ENCODE results near the gene CHCHD5.

CHCHD5 gene

GRCh38 chr2:112591413-112591812 lies 7.0 kb downstream of the CHCHD5 start:
- TF ChIP-seq, protein P1, sequence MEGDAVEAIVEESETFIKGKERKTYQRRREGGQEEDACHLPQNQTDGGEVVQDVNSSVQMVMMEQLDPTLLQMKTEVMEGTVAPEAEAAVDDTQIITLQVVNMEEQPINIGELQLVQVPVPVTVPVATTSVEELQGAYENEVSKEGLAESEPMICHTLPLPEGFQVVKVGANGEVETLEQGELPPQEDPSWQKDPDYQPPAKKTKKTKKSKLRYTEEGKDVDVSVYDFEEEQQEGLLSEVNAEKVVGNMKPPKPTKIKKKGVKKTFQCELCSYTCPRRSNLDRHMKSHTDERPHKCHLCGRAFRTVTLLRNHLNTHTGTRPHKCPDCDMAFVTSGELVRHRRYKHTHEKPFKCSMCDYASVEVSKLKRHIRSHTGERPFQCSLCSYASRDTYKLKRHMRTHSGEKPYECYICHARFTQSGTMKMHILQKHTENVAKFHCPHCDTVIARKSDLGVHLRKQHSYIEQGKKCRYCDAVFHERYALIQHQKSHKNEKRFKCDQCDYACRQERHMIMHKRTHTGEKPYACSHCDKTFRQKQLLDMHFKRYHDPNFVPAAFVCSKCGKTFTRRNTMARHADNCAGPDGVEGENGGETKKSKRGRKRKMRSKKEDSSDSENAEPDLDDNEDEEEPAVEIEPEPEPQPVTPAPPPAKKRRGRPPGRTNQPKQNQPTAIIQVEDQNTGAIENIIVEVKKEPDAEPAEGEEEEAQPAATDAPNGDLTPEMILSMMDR (conservative IDR thresholded peaks at IDR 0.05; ENCODE audit: low read depth, low read length): no peak
- H2AFZ ChIP-seq (ENCODE audit: low read depth): no peak overlapping the region
- no peak overlapping the region for H3K4me2 ChIP-seq
- H3K27me3 ChIP-seq (ENCODE audit: insufficient read depth, low read depth): no peaks in the 10 kb centered on the region
- H3K9ac ChIP-seq: no peak overlapping the region
- no peaks in the 10 kb centered on the region for H4K20me1 ChIP-seq (ENCODE audit: insufficient read depth)
- H3K27ac ChIP-seq: no peak overlapping the region
- H3K4me1 ChIP-seq (ENCODE audit: low read depth, poor library complexity, severe bottlenecking): no peaks in the 10 kb centered on the region
- no peaks in the 10 kb centered on the region for H3K79me2 ChIP-seq (ENCODE audit: insufficient read depth, low read depth)
- H3K4me3 ChIP-seq (IDR thresholded peaks at IDR 0.05; ENCODE audit: insufficient read depth, low read depth, low read length): no peak overlapping the region
- H3K36me3 ChIP-seq (ENCODE audit: insufficient read depth): no peaks in the 10 kb centered on the region

DNA sequence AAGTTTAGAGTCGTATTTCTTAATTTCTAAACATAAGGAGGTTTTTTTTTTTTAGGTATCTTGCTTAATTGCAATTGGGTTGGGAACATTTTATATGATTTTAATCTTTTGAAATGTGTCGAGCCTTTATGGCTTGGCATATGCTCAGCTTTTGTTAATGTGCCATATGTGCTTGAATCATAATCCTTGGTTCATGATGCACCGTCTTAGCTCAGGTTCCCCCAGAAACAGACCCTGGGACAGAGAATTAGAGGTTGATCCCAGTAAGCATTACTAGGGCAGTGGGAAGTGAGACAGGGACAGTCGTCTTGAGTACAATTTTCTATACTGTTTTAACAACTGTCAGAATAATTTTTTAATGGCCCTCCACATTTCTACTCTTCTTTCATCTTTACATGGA lies 9.3 kb downstream of the CHCHD5 start:
- no peaks in the 10 kb centered on the region for H4K20me1 ChIP-seq (ENCODE audit: insufficient read depth)
- no peaks in the 10 kb centered on the region for H3K4me1 ChIP-seq (ENCODE audit: low read depth, poor library complexity, severe bottlenecking)
- no peaks in the 10 kb centered on the region for H3K36me3 ChIP-seq (ENCODE audit: insufficient read depth)
- no peak overlapping the region for H3K9ac ChIP-seq
- no peaks in the 10 kb centered on the region for H3K27me3 ChIP-seq (ENCODE audit: insufficient read depth, low read depth)
- H3K27ac ChIP-seq: no peak overlapping the region
- no peak overlapping the region for H3K4me2 ChIP-seq
- no peak overlapping the region for H3K4me3 ChIP-seq (IDR thresholded peaks at IDR 0.05; ENCODE audit: insufficient read depth, low read depth, low read length)
- H3K79me2 ChIP-seq (ENCODE audit: insufficient read depth, low read depth): no peaks in the 10 kb centered on the region
- no peak overlapping the region for H2AFZ ChIP-seq (ENCODE audit: low read depth)
- TF ChIP-seq, protein P1 (conservative IDR thresholded peaks at IDR 0.05; ENCODE audit: low read depth, low read length): no peak

DNA sequence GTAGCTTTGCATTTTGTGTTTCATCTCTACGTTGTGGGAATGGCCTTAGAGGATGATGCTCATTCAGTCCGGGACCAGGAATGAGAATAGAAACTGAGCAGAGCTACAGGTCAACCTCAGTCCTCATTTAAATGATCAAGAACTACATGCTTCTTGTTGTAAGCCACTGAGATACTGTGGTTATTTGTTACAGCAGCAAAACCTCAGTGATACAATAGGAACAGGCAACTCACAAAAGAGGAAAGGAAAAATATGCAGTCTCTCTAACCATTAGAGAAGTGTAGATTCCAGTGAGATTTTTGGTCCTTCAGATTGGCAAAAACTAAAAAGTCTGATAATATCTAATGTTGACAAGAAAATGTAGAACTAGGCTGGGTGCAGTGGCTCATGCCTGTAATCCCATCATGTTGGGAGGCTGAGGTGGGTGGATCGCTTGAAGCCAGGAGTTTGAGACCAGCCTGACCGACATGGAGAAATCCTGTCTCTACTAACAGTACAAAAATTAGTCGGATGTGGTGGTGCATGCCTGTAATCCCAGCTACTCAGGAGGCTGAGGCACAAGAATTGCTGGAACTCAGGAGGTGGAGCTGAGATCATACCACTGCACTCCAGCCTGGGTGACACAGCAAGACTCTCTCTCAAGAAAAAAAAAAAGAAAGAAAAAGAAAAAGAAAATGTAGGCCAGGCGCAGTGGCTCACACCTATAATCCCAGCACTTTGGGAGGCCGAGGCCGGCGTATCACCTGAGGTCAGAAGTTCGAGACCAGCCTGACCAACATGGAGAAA lies 13.3 kb downstream of the CHCHD5 start:
- Histone ChIP-seq H3K36me3 (ENCODE audit: insufficient read depth) (no peaks in the 10 kb centered on the region), H3K9ac (no peak overlapping the region), H2AFZ (ENCODE audit: low read depth) (no peak overlapping the region), H3K4me3 (IDR thresholded peaks at IDR 0.05; ENCODE audit: insufficient read depth, low read depth, low read length) (no peak overlapping the region), H3K4me1 (ENCODE audit: low read depth, poor library complexity, severe bottlenecking) (peaks cover 4% of the 10 kb centered on the region), H3K4me2 (no peak overlapping the region), H4K20me1 (ENCODE audit: insufficient read depth) (no peaks in the 10 kb centered on the region), H3K27me3 (ENCODE audit: insufficient read depth, low read depth) (no peaks in the 10 kb centered on the region), H3K27ac (no peak overlapping the region), H3K79me2 (ENCODE audit: insufficient read depth, low read depth) (no peaks in the 10 kb centered on the region)
- TF ChIP-seq, protein P1 (conservative IDR thresholded peaks at IDR 0.05; ENCODE audit: low read depth, low read length): no peak

- no peaks in the 10 kb centered on the region for H4K20me1 ChIP-seq (ENCODE audit: insufficient read depth)
- TF ChIP-seq, protein P1 (conservative IDR thresholded peaks at IDR 0.05; ENCODE audit: low read depth, low read length): no peak
- 0 out of 2 replicates have a peak overlapping the region, but pooled peaks have one; percentile 25 for H2AFZ ChIP-seq (ENCODE audit: low read depth)
- peaks cover 4% of the 10 kb centered on the region for H3K4me1 ChIP-seq (ENCODE audit: low read depth, poor library complexity, severe bottlenecking)
- H3K27me3 ChIP-seq (ENCODE audit: insufficient read depth, low read depth): no peaks in the 10 kb centered on the region
- no peak overlapping the region for H3K27ac ChIP-seq
- no peak overlapping the region for H3K4me3 ChIP-seq (IDR thresholded peaks at IDR 0.05; ENCODE audit: insufficient read depth, low read depth, low read length)
- no peak overlapping the region for H3K9ac ChIP-seq
- no peak overlapping the region for H3K4me2 ChIP-seq
- H3K79me2 ChIP-seq (ENCODE audit: insufficient read depth, low read depth): no peaks in the 10 kb centered on the region
- H3K36me3 ChIP-seq (ENCODE audit: insufficient read depth): no peaks in the 10 kb centered on the region
These were observed 16.2 kb downstream of the CHCHD5 start for GRCh38 chr2:112600634-112601033.

All from KMS-11 (cell line).